Measurements from ENCODE around the gene INSM1.

GRCh38 chr20:20359628-20360027 is 8.3 kb upstream of the INSM1 start:
- no peak for TF ChIP-seq CREB1 (IDR thresholded peaks at IDR 0.05; ENCODE audit: low read depth)
- no peak for TF ChIP-seq REST (IDR thresholded peaks at IDR 0.05; ENCODE audit: low read depth)
- no peak for TF ChIP-seq TAF1 (IDR thresholded peaks at IDR 0.05; ENCODE audit: low read depth)
- TF ChIP-seq MAX (IDR thresholded peaks at IDR 0.05): no peak
- TF ChIP-seq RAD21 (IDR thresholded peaks at IDR 0.05; ENCODE audit: low read depth): no peak

Measured in Ishikawa (cell line).